ENCODE results near the gene MYL7. TPM values are rescaled to one million over a fixed set of nuclear protein-coding genes. Genes with fewer than 3 reads are reported as not detected.

MYL7 gene
- total RNA-seq, 1 donor from 2014 or later, result 1.6 TPM

DNA sequence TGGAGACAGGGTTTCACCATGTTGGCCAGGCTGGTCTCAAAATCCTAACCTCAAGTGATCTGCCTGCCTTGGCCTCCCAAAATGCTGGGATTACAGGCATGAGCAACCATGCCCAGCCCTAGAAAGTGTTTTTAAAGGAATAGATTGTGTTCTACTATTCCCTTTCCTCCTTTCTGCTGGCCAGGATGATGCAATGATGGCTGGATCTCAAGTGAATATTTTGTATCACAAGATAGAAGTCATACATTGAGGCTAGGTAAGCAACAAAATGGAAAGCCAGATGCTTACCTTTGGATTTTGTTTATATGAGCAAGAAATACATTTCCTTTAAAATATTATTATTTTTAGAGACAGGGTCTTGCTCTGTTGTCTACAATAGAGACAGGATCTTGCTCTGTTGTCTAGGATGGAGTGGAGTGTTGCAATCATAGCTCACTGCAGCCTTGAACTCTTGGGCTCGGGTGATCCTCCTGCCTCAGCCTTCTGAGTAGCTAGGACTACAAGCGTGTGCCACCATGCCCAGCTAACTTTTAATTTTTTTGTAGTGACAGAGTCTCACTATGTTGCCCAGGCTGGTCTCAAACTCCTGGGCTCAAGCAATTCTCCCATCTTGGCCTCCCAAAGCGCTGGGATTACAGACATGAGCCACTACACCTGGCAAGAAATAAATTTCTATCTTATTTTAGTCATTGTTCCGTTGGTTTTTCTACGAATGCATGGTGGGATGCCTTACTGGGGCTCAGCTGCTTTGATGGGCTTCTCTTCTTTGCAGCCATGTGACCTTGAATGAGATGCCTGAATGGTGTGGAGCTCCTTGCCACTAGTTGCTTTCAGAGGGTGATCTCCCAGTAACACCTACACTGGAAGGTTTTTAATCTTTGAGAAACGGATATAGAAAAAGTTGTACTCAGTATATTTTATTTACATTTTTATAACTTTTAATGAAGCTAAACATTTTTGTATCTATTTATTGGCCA, 42.8 kb downstream of the MYL7 start:
- H3K27ac ChIP-seq, result no peak overlapping the region
- no peak for ATAC-seq
- DNase-seq, result no peak
- peaks cover 13% of the 10 kb centered on the region for H3K4me1 ChIP-seq
- no peaks in the 10 kb centered on the region for H3K36me3 ChIP-seq
- H3K9me3 ChIP-seq, result no peaks in the 10 kb centered on the region
- intact Hi-C loops (cut with DNase I), result no loop called here
- peaks cover 3% of the 10 kb centered on the region for H3K27me3 ChIP-seq (ENCODE audit: low read depth)
- H3K4me3 ChIP-seq, result no peak overlapping the region
- TF ChIP-seq, protein P1, sequence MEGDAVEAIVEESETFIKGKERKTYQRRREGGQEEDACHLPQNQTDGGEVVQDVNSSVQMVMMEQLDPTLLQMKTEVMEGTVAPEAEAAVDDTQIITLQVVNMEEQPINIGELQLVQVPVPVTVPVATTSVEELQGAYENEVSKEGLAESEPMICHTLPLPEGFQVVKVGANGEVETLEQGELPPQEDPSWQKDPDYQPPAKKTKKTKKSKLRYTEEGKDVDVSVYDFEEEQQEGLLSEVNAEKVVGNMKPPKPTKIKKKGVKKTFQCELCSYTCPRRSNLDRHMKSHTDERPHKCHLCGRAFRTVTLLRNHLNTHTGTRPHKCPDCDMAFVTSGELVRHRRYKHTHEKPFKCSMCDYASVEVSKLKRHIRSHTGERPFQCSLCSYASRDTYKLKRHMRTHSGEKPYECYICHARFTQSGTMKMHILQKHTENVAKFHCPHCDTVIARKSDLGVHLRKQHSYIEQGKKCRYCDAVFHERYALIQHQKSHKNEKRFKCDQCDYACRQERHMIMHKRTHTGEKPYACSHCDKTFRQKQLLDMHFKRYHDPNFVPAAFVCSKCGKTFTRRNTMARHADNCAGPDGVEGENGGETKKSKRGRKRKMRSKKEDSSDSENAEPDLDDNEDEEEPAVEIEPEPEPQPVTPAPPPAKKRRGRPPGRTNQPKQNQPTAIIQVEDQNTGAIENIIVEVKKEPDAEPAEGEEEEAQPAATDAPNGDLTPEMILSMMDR (IDR thresholded peaks at IDR 0.05), result no peak

DNA sequence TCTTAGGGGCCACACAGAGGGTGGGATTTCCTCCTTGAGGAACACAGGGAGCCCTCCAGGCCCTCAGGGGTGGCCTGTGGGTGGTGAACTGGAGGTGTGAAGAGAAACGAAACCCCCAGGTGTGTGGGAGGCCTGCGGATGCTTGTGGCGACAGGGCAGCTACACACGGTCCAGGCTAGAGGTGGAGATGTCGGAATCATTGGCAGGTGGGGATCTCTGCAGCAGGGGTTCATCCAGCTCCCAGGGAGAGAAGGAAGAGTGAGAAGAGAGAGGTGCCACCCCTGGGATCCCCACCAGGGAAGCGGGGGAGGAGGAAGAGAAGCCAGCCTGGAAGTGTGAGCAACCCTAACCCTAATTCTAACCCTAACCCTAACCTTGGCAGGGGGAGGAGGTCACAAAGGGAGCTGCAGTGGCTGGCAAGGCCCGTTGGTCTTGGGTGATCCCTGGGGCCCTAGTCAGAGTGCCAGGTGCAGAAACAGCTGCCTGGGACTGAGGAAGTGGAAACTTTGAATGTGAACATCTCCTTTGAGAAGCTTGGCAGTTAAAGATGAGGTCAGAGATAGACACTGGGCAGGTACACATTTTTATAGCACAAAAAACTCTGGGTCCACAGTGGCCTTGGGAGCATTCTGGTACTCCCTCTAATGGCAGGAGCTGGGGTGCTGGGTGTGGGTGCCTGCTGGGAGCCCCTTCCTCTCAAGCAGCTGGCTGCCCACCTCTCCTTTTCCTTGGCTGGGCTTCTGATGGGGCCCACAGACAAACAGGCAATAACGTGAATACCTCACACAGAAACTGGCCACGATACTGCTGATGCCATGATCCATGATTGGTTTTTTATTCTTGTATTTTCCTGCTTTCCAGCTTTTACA, 43.8 kb downstream of the MYL7 start:
- H3K27ac ChIP-seq, result no peak overlapping the region
- no peak overlapping the region for H3K4me3 ChIP-seq
- intact Hi-C loops (cut with DNase I), result no loop called here
- H3K9me3 ChIP-seq, result no peaks in the 10 kb centered on the region
- no peaks in the 10 kb centered on the region for H3K27me3 ChIP-seq (ENCODE audit: low read depth)
- ATAC-seq (no peak), DNase-seq (no peak)
- H3K36me3 ChIP-seq, result no peaks in the 10 kb centered on the region
- peaks cover 13% of the 10 kb centered on the region for H3K4me1 ChIP-seq
- TF ChIP-seq, protein P1 (IDR thresholded peaks at IDR 0.05), result no peak

- no peaks in the 10 kb centered on the region for H3K36me3 ChIP-seq
- H3K27ac ChIP-seq, result no peak overlapping the region
- TF ChIP-seq, protein P1 (IDR thresholded peaks at IDR 0.05), result no peak
- no peak for ATAC-seq
- no peak for DNase-seq
- no peaks in the 10 kb centered on the region for H3K9me3 ChIP-seq
- peaks cover 13% of the 10 kb centered on the region for H3K4me1 ChIP-seq
- H3K4me3 ChIP-seq, result no peak overlapping the region
- intact Hi-C loops (cut with DNase I), result no loop called here
- no peaks in the 10 kb centered on the region for H3K27me3 ChIP-seq (ENCODE audit: low read depth)
Observed at GRCh38 chr7:44096326-44096881, 44.7 kb downstream of the MYL7 start.

- H3K27ac ChIP-seq, result peak overlapping the region; percentile 6
- no peak for ATAC-seq
Observed at GRCh38 chr7:44095781-44096180, 45.4 kb downstream of the MYL7 start.

More at GRCh38 chr7:44095781-44096180, 45.4 kb downstream of the MYL7 start:
- no peaks in the 10 kb centered on the region for H3K9me3 ChIP-seq
- no peak for DNase-seq
- no peaks in the 10 kb centered on the region for H3K36me3 ChIP-seq
- TF ChIP-seq, protein P1 (IDR thresholded peaks at IDR 0.05), result no peak
- H3K27me3 ChIP-seq (ENCODE audit: low read depth), result no peaks in the 10 kb centered on the region
- intact Hi-C loops (cut with DNase I), result no loop called here
- peaks cover 13% of the 10 kb centered on the region for H3K4me1 ChIP-seq
- H3K4me3 ChIP-seq, result no peak overlapping the region
